PFSK-1 (cell line): Measurements from ENCODE around the gene ZNF384.

Source experiments
- FOXP2 ChIP-seq: optimal IDR thresholded peaks from 2 replicates; pipeline ENCODE3; 2011; ENCODE audit warnings: borderline replicate concordance, control low read depth, inconsistent platforms; ENCODE audit not compliant: insufficient read depth; ENCODE audit errors: extremely low read length, extremely low read depth
- POLR2AphosphoS5 ChIP-seq: IDR thresholded peaks from 2 replicates; pipeline ENCODE4 v1.6.1; 2012; ENCODE audit warnings: low read depth, mild to moderate bottlenecking, control low read depth, low read length, moderate library complexity
- SIN3A ChIP-seq: IDR thresholded peaks from 2 replicates; pipeline ENCODE4 v1.6.1; 2012; ENCODE audit warnings: mild to moderate bottlenecking, low read length, moderate library complexity, borderline replicate concordance; ENCODE audit not compliant: insufficient read depth
- TAF1 ChIP-seq: IDR thresholded peaks from 2 replicates; pipeline ENCODE4 v1.6.1; 2012; ENCODE audit warnings: low read length, control low read depth, borderline replicate concordance; ENCODE audit not compliant: insufficient read depth
- TF ChIP-seq, protein P1 (sequence below), 2 experiments: IDR thresholded peaks; 2 replicates each; pipeline versions ENCODE4 v1.6.1 to v1.8.0; 2011 to 2012; ENCODE audit warnings: low read depth in 2 of 2, low read length in 2 of 2, control low read depth in 1 of 2, inconsistent platforms in 1 of 2, mild to moderate bottlenecking in 1 of 2, moderate library complexity in 1 of 2; ENCODE audit not compliant: insufficient read depth in 1 of 2

Gene ZNF384

DNA sequence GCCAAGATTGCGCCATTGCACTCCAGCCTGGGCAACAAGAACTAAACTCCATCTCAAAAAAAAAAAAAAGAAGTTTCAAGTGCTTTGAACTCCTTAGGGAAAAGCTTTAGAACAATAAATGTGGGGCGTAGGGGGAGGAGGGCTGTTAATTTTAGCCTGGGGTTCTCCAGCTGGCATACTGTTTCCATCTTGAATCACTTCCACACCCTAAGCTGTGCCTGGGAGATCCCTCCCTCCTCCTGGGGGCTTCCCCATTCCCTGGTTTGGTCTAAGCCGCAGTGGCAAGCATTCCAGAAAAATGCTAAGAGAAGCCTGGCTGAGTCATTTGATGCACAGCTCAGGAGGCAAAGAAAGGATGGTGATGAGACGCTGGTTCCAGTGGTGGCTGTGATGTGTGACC, 2.3 kb upstream of the ZNF384 start:
- TF ChIP-seq TAF1 (no peak), SIN3A (no peak), FOXP2 (no peak), POLR2AphosphoS5 (no peak)
- TF ChIP-seq, protein P1, sequence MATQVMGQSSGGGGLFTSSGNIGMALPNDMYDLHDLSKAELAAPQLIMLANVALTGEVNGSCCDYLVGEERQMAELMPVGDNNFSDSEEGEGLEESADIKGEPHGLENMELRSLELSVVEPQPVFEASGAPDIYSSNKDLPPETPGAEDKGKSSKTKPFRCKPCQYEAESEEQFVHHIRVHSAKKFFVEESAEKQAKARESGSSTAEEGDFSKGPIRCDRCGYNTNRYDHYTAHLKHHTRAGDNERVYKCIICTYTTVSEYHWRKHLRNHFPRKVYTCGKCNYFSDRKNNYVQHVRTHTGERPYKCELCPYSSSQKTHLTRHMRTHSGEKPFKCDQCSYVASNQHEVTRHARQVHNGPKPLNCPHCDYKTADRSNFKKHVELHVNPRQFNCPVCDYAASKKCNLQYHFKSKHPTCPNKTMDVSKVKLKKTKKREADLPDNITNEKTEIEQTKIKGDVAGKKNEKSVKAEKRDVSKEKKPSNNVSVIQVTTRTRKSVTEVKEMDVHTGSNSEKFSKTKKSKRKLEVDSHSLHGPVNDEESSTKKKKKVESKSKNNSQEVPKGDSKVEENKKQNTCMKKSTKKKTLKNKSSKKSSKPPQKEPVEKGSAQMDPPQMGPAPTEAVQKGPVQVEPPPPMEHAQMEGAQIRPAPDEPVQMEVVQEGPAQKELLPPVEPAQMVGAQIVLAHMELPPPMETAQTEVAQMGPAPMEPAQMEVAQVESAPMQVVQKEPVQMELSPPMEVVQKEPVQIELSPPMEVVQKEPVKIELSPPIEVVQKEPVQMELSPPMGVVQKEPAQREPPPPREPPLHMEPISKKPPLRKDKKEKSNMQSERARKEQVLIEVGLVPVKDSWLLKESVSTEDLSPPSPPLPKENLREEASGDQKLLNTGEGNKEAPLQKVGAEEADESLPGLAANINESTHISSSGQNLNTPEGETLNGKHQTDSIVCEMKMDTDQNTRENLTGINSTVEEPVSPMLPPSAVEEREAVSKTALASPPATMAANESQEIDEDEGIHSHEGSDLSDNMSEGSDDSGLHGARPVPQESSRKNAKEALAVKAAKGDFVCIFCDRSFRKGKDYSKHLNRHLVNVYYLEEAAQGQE (IDR thresholded peaks at IDR 0.05; ENCODE audit: insufficient read depth in 1 of 2, low read depth in 2 of 2, low read length in 2 of 2): no peak

DNA sequence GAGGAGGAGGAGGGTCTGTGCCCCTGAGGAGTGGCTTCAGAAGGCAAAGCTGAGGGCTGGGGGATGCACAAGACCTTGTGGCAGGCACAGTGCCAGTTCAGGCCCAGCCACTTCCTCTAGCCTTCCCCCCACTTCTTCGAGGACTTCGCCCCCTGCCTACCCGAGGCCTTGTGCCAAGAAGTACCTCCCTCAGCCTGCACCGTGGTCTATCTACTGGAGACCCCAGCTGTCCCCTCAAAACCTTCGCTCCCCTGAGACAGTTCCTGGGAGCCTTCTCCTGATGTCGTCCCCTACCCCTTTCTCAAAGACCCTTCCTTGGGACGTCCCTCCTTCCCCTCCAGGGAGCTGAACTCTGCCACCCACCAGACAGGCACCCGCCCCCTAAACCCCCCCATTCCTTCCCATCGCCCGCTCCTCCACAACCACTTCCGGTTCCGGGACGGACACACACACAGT, 604 bp downstream of the ZNF384 start:
- TF ChIP-seq SIN3A (0 out of 2 replicates have a peak, but pooled peaks have one; percentile 82), POLR2AphosphoS5 (no peak)

DNA sequence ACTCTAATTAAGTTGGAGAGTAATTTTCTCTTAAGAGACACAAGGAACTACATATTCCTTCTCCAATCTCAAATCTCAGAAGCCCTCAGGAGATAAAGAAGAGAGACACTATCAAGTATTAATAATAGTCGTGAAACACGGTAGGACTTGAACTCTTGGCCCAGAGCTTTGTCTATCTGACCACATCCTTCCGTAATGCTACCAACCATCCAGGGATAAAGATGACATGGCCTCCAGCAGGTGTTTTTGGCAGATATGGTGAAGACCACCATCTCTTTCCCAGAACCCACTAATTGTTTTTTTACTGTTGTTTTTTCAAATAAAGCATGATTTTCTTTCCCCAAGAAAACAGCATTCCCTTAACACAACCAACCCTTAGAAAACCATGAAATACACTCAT, 3.4 kb downstream of the ZNF384 start:
- no peak for TF ChIP-seq TAF1
- TF ChIP-seq, protein P1 (IDR thresholded peaks at IDR 0.05; ENCODE audit: insufficient read depth in 1 of 2, low read depth in 2 of 2, low read length in 2 of 2): no peak
- no peak for TF ChIP-seq FOXP2
- TF ChIP-seq POLR2AphosphoS5: no peak
- no peak for TF ChIP-seq SIN3A

DNA sequence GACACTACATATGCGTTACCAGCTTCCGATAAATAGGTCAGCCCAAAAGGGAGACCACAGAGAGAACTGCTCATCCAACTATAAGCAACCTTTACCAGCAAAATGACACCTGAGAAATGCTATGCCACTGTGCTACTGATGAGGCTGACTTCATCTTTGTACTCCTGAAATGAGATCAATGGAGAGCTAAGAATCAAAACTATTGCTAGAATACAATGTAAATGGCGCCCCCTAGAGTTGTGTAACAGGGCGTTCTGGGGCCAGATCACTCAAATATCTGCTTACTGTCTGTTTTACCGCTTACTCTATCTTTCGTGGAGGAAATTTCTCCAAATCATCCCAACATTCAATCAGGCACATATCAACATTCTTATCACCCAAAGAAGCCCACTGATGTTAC, 4.6 kb downstream of the ZNF384 start:
- TF ChIP-seq SIN3A (no peak), POLR2AphosphoS5 (no peak), TAF1 (no peak), FOXP2 (no peak)
- TF ChIP-seq, protein P1 (IDR thresholded peaks at IDR 0.05; ENCODE audit: insufficient read depth in 1 of 2, low read depth in 2 of 2, low read length in 2 of 2): no peak

DNA sequence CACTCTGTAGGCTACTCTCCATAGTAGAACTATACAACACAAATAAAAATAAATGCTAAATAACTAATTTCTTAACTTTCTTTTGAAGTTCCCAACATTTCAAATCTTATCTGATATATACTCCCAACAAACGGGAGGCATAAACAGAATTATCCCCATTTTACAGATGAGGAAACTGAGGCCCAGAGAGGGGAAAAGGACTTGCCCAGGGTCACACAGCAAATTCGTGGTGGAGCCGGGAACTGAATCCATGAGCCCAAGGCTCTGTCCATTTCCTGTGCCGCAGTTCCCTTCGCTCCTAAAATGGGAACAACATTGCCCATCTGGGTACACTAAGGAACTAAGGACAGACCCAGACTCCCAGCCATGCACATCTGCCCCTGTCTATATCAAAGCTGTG, 12.2 kb downstream of the ZNF384 start:
- TF ChIP-seq SIN3A: no peak
- no peak for TF ChIP-seq POLR2AphosphoS5
- no peak for TF ChIP-seq TAF1
- TF ChIP-seq, protein P1 (IDR thresholded peaks at IDR 0.05; ENCODE audit: insufficient read depth in 1 of 2, low read depth in 2 of 2, low read length in 2 of 2): no peak
- no peak for TF ChIP-seq FOXP2
